GM10248 (cell line): Measurements from ENCODE around the gene USP53.
A peak's percentile ranks its signal among the peaks of the same experiment; 100 is the strongest.

Experiments used
- CTCF ChIA-PET: fragments of 300-600 bp; sonication (Branson Sonifier 250); formaldehyde crosslinking; extraction: SDS; loops from one replicate; lab custom pipeline; 2021; ENCODE audit warnings: antibody characterized with exemption; lab: Yijun Ruan, JAX
- POLR2A ChIA-PET: fragments of 350-650 bp; sonication (Branson Sonifier 250); formaldehyde crosslinking; extraction: SDS; loops from one replicate; lab custom pipeline; 2020; ENCODE audit warnings: antibody characterized with exemption; lab: Yijun Ruan, JAX
- DNase-seq: peaks from one replicate; pipeline ENCODE4 v3.0.0; 2012; ENCODE audit errors: extremely low spot score
- TF ChIP-seq, protein P1 (sequence below): IDR thresholded peaks from 2 replicates; pipeline ENCODE4 v1.5.1; 2012; ENCODE audit warnings: mild to moderate bottlenecking, low read depth; ENCODE audit errors: extremely low read depth, missing control alignments, control extremely low read depth

The USP53 gene

DNA sequence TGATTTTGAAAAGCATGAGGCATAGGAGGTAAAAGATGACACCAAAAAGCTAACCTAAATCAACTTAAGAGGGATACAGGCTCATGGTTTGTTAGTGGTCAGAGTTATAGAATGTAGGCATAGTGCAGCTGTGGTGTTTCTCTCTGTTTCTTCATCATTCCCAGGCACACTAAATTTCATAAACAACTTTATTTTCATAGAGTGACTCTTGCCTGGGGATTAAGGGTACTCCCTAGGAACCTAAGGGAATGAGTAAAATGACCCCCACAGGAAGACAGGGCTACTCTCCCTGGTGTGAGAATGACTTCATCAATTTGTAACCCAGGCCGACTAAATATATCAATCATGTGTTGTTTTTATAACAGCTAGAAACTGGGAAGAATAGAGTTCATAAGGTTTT is 98.3 kb downstream of the USP53 start:
- no peak for DNase-seq
- TF ChIP-seq, protein P1, sequence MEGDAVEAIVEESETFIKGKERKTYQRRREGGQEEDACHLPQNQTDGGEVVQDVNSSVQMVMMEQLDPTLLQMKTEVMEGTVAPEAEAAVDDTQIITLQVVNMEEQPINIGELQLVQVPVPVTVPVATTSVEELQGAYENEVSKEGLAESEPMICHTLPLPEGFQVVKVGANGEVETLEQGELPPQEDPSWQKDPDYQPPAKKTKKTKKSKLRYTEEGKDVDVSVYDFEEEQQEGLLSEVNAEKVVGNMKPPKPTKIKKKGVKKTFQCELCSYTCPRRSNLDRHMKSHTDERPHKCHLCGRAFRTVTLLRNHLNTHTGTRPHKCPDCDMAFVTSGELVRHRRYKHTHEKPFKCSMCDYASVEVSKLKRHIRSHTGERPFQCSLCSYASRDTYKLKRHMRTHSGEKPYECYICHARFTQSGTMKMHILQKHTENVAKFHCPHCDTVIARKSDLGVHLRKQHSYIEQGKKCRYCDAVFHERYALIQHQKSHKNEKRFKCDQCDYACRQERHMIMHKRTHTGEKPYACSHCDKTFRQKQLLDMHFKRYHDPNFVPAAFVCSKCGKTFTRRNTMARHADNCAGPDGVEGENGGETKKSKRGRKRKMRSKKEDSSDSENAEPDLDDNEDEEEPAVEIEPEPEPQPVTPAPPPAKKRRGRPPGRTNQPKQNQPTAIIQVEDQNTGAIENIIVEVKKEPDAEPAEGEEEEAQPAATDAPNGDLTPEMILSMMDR = no peak
- POLR2A ChIA-PET = no interaction called here
- CTCF ChIA-PET = interaction anchor here (1.0 to 1.9 kb wide), 3 partner anchors 183 to 746 kb away, joined by 3 to 6 read pairs (median 5); no protein-coding TSS in a partner anchor

DNA sequence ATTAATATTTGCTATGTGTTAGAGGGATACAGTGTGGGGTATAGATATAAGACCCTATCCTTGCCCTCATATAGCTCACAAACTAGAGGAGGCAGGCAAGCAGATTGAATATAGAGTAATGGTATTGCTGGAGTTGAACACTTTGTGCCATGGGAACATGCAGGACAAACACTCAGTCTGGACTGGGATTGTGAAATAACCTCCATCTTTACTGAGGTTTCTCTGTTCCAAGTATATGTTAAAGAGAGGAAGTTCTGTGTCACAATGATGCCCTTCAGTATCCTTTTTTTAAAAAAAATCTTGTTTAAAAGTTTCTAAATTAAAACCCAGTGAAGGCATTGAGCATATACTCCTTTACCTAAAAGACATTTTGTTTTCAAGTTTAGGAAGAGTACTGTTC is 100.7 kb downstream of the USP53 start:
- ChIA-PET CTCF (interaction anchor here (1.0 to 2.5 kb wide), 4 partner anchors 8 to 424 kb away, joined by 3 to 15 read pairs (median 4); partner anchors contain the start of gene FABP2), POLR2A (no interaction called here)
- no peak for DNase-seq
- TF ChIP-seq, protein P1 = no peak

GRCh38 chr4:119314356-119314755 is 101.8 kb downstream of the USP53 start:
- TF ChIP-seq, protein P1 = peak; percentile 43

DNA sequence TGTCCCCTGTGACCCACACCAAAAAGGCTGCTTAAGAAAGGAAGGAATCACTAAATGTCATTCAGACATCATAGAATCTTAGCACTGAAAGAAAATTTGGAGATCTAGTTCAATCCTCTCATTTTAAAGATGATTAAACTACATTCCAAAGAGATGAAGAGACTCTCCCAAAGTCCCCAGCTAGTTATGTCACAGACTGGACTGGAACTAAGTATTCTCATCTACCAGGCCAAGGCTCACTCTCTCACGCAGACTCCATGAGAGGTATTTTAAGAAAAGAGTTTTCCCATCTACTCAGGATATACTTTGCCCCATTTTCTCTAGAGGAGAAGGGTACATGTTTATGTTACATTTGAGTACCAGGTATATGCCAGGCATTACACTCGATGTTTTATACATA is 102.5 kb downstream of the USP53 start:
- CTCF ChIA-PET = interaction anchor here (1.0 to 1.9 kb wide), 4 partner anchors 179 to 742 kb away, joined by 3 to 8 read pairs (median 6); partner anchors contain the start of gene PDE5A
- no peak for DNase-seq
- TF ChIP-seq, protein P1 = no peak
- POLR2A ChIA-PET = no interaction called here

More at GRCh38 chr4:119314356-119314755, 101.8 kb downstream of the USP53 start:
- POLR2A ChIA-PET = no interaction called here
- peak; percentile 12 for DNase-seq
- CTCF ChIA-PET = interaction anchor here (1.0 to 2.5 kb wide), 3 partner anchors 9 to 423 kb away, joined by 3 to 15 read pairs (median 3); no protein-coding TSS in a partner anchor

DNA sequence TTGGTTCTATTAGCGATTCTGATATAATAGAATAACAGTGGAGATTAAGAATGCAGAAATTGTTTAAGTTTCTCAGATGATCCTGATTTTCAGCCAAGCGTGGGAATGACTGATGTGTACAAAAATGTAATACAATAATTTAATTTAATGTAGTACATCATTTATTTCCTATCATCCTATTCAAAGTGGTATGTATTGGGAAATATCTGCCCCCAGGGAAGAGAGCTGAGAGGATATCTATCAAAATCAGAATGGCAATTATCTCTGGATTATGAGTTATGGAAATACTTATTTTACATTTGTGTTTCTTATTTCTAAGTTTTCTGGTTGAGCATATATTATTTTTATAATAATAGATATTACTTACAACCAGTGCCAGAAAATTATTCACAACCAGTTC is 105.5 kb downstream of the USP53 start:
- TF ChIP-seq, protein P1 = no peak
- POLR2A ChIA-PET = no interaction called here
- DNase-seq = no peak
- CTCF ChIA-PET = interaction anchor here (1.0 to 1.6 kb wide), 4 partner anchors 12 to 309 kb away, joined by 3 read pairs; no protein-coding TSS in a partner anchor

GRCh38 chr4:119321921-119322687 is 109.6 kb downstream of the USP53 start, which contains the start of gene FABP2:
FABP2 (minus strand) TSS chr4:119322138; CDS start chr4:119322102, 36 bp downstream.
- CTCF ChIA-PET = interaction anchor here (1.0 to 2.0 kb wide), 4 partner anchors 9 to 305 kb away, joined by 3 to 7 read pairs (median 4); no protein-coding TSS in a partner anchor
- POLR2A ChIA-PET = no interaction called here

More at GRCh38 chr4:119321921-119322687, 109.6 kb downstream of the USP53 start, which contains the start of gene FABP2:
- TF ChIP-seq, protein P1 = no peak
- DNase-seq = no peak
